Activated CD8-positive, alpha-beta memory T cell treated with anti-CD3 and anti-CD28 coated beads, Interleukin-2, amount 50 U/mL, for 1 hour (primary cell): Measurements from ENCODE around the gene NAV2.

Experiments used
- DNase-seq: peaks from one replicate; pipeline ENCODE4 v3.0.0-alpha.2; 2020; ENCODE audit errors: extremely low read depth

Gene NAV2

GRCh38 chr11:20038972-20039371 is 326.3 kb downstream of the NAV2 start:
- no peak for DNase-seq

- DNase-seq: no peak
Observed at GRCh38 chr11:20041499-20041898, 328.9 kb downstream of the NAV2 start.

GRCh38 chr11:20042045-20042639 is 329.5 kb downstream of the NAV2 start:
- no peak for DNase-seq

GRCh38 chr11:20042811-20043341 is 330.2 kb downstream of the NAV2 start:
- DNase-seq: no peak

- no peak for DNase-seq
Observed at GRCh38 chr11:20043992-20044391, 331.4 kb downstream of the NAV2 start.

GRCh38 chr11:20045098-20045688 is 332.6 kb downstream of the NAV2 start:
- DNase-seq: no peak

GRCh38 chr11:20046416-20046815 is 333.8 kb downstream of the NAV2 start:
- no peak for DNase-seq

GRCh38 chr11:20047006-20047768 is 334.6 kb downstream of the NAV2 start:
- DNase-seq: no peak

- DNase-seq: no peak
Observed at GRCh38 chr11:20047769-20048154, 335.1 kb downstream of the NAV2 start.

GRCh38 chr11:20048246-20048645 is 335.6 kb downstream of the NAV2 start:
- DNase-seq: no peak

- no peak for DNase-seq
Observed at GRCh38 chr11:20048707-20049106, 336.1 kb downstream of the NAV2 start.

GRCh38 chr11:20049231-20049630 is 336.6 kb downstream of the NAV2 start:
- no peak for DNase-seq

GRCh38 chr11:20050048-20050447 is 337.4 kb downstream of the NAV2 start:
- no peak for DNase-seq

GRCh38 chr11:20050551-20051333 is 338.1 kb downstream of the NAV2 start:
- DNase-seq: no peak

- DNase-seq: no peak
Observed at GRCh38 chr11:20051469-20052399, 339.1 kb downstream of the NAV2 start.

- no peak for DNase-seq
Observed at GRCh38 chr11:20053572-20053971, 340.9 kb downstream of the NAV2 start.

GRCh38 chr11:20054584-20054983 is 341.9 kb downstream of the NAV2 start:
- DNase-seq: no peak

- no peak for DNase-seq
Observed at GRCh38 chr11:20055312-20055711, 342.7 kb downstream of the NAV2 start.

GRCh38 chr11:20056109-20056949 is 343.7 kb downstream of the NAV2 start:
- DNase-seq: no peak
